Measurements from ENCODE around the gene PHOX2A. TPM values are rescaled to one million over a fixed set of nuclear protein-coding genes. Genes with fewer than 3 reads are reported as not detected.

PHOX2A gene
- total RNA-seq, 1 experiment from 2014 or later: not detected

DNA sequence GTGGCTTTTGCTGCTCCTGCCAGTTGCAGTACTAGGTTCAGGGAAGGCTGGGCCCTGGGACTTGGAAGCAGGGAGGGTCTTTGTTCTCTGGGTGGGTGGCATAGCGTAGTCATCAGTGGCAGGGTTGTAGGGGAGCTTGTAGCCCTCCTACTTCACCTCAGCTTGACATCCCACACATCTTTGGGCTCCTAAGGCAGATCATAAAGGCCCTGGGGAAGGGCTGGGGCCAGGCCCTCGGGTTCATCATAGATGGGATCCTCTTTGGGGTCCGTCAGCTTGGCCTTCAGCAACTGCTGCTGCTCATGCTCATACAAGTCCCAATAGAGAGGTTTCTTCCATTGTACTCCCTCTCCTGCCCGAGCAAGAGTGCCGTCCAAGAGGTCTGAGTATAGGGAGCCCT, 6.0 kb upstream of the PHOX2A start:
- no TSS peak for BruUV-seq (replicated peaks)
- Histone ChIP-seq H3K4me3 (ENCODE audit: low read depth, low read length, poor library complexity, severe bottlenecking) (no peak overlapping the region), H3K27me3 (replicated peaks; ENCODE audit: insufficient read depth, low read depth, low read length, poor library complexity) (peaks cover 61% of the 10 kb centered on the region), H3K4me1 (ENCODE audit: insufficient read depth, low read length, poor library complexity, severe bottlenecking) (no peaks in the 10 kb centered on the region), H3K36me3 (ENCODE audit: insufficient read depth, low read length, poor library complexity, severe bottlenecking) (no peaks in the 10 kb centered on the region), H3K9me3 (ENCODE audit: low read depth, low read length, poor library complexity, severe bottlenecking) (no peaks in the 10 kb centered on the region), H3K27ac (ENCODE audit: low read depth, low read length, poor library complexity, severe bottlenecking) (no peak overlapping the region)
- ChIA-PET POLR2A (ENCODE audit: low non-redundant PET) (no interaction called here), CTCF (no interaction called here)
- intact Hi-C loops (cut with micrococcal nuclease; ENCODE audit: unreplicated experiment): no loop called here
- DNase-seq (ENCODE audit: low spot score): no peak
- TF ChIP-seq EZH2 (IDR thresholded peaks at IDR 0.05; ENCODE audit: borderline replicate concordance, low read depth, low read length, poor library complexity, severe bottlenecking): no peak
- TF ChIP-seq, protein P1, sequence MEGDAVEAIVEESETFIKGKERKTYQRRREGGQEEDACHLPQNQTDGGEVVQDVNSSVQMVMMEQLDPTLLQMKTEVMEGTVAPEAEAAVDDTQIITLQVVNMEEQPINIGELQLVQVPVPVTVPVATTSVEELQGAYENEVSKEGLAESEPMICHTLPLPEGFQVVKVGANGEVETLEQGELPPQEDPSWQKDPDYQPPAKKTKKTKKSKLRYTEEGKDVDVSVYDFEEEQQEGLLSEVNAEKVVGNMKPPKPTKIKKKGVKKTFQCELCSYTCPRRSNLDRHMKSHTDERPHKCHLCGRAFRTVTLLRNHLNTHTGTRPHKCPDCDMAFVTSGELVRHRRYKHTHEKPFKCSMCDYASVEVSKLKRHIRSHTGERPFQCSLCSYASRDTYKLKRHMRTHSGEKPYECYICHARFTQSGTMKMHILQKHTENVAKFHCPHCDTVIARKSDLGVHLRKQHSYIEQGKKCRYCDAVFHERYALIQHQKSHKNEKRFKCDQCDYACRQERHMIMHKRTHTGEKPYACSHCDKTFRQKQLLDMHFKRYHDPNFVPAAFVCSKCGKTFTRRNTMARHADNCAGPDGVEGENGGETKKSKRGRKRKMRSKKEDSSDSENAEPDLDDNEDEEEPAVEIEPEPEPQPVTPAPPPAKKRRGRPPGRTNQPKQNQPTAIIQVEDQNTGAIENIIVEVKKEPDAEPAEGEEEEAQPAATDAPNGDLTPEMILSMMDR (conservative IDR thresholded peaks at IDR 0.05; ENCODE audit: low read depth, low read length): no peak

DNA sequence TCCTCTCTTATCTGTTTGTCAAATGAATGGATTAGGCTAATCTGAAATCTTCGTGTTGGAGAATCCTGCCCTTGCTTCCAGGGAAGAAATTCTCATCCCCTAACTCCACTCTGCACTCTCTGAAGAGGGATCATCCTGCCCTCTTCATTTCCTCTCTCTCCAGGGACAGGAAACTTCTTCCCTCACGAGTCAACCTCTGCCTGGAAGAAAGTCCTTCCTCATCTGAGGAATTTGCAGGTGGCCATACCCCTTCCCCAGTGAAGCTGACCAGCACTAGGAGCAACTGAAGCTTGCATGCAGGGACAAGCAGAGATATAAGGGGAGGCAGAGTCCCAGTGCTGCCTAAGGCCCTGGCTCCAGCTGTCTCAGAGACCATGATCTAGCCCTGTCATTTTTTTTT, 3.6 kb upstream of the PHOX2A start:
- intact Hi-C loops (cut with micrococcal nuclease; ENCODE audit: unreplicated experiment): no loop called here
- POLR2A ChIA-PET (ENCODE audit: low non-redundant PET): no interaction called here
- CTCF ChIA-PET: no interaction called here

DNA sequence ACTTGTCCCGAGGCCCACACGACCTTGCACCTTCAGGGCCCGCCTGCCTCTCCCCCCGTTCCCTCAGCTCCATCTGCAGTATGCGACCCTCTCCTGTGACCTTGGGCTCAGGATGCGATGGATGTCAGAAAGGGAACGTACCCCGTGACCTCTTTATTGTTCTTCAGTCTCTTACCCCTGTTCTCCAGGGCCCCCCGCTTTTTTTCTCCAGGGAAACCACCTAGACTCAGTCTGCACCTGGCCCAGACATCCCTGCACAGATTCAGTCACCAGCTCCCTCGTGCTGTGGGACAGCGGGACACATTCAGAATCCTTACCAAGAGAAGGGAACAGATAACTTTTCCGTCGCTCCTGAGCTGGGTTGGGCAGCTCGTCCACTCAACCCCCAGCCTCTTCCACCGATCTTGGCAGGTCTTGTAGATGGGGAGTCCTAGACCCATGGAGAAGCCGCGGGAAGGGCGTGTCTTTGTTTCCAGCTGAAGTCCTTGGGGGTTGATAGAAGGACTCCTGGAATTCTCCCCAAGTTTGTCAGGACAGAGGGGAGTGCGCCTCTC, 1.4 kb upstream of the PHOX2A start:
- intact Hi-C loops (cut with micrococcal nuclease; ENCODE audit: unreplicated experiment): no loop called here
- no peak for DNase-seq (ENCODE audit: low spot score)
- Histone ChIP-seq H3K4me1 (ENCODE audit: insufficient read depth, low read length, poor library complexity, severe bottlenecking) (no peaks in the 10 kb centered on the region), H3K36me3 (ENCODE audit: insufficient read depth, low read length, poor library complexity, severe bottlenecking) (no peaks in the 10 kb centered on the region), H3K27me3 (replicated peaks; ENCODE audit: insufficient read depth, low read depth, low read length, poor library complexity) (peaks cover 80% of the 10 kb centered on the region), H3K4me3 (ENCODE audit: low read depth, low read length, poor library complexity, severe bottlenecking) (no peak overlapping the region), H3K9me3 (ENCODE audit: low read depth, low read length, poor library complexity, severe bottlenecking) (no peaks in the 10 kb centered on the region), H3K27ac (ENCODE audit: low read depth, low read length, poor library complexity, severe bottlenecking) (no peak overlapping the region)
- ChIA-PET CTCF (no interaction called here), POLR2A (ENCODE audit: low non-redundant PET) (interaction anchor here (0.5 kb wide), 1 partner anchor 34 kb away, joined by 3 read pairs; no protein-coding TSS in a partner anchor)
- TF ChIP-seq, protein P1 (conservative IDR thresholded peaks at IDR 0.05; ENCODE audit: low read depth, low read length): no peak
- TF ChIP-seq EZH2 (IDR thresholded peaks at IDR 0.05; ENCODE audit: borderline replicate concordance, low read depth, low read length, poor library complexity, severe bottlenecking): no peak
- no TSS peak for BruUV-seq (replicated peaks)

More for the DNA sequence above, 3.6 kb upstream of the PHOX2A start:
- H3K27me3 ChIP-seq (replicated peaks; ENCODE audit: insufficient read depth, low read depth, low read length, poor library complexity): peaks cover 68% of the 10 kb centered on the region
- no peak overlapping the region for H3K27ac ChIP-seq (ENCODE audit: low read depth, low read length, poor library complexity, severe bottlenecking)
- no TSS peak for BruUV-seq (replicated peaks)
- H3K4me1 ChIP-seq (ENCODE audit: insufficient read depth, low read length, poor library complexity, severe bottlenecking): no peaks in the 10 kb centered on the region
- TF ChIP-seq EZH2 (IDR thresholded peaks at IDR 0.05; ENCODE audit: borderline replicate concordance, low read depth, low read length, poor library complexity, severe bottlenecking): no peak
- TF ChIP-seq, protein P1 (conservative IDR thresholded peaks at IDR 0.05; ENCODE audit: low read depth, low read length): no peak
- no peaks in the 10 kb centered on the region for H3K9me3 ChIP-seq (ENCODE audit: low read depth, low read length, poor library complexity, severe bottlenecking)
- H3K4me3 ChIP-seq (ENCODE audit: low read depth, low read length, poor library complexity, severe bottlenecking): no peak overlapping the region
- no peaks in the 10 kb centered on the region for H3K36me3 ChIP-seq (ENCODE audit: insufficient read depth, low read length, poor library complexity, severe bottlenecking)
- DNase-seq (ENCODE audit: low spot score): no peak

All from A673 (cell line).